Heart left ventricle (tissue), 13 donors: ENCODE results near the gene UPK3A.

Experiments
- CTCF ChIP-seq, 12 donors: fragments of 200-600 bp; sonication (generic) in 4 of 12; IDR thresholded peaks; one replicate each; pipeline versions ENCODE4 v1.5.0 to v1.8.0; 2018 to 2022; ENCODE audit warnings: antibody characterized with exemption in 12 of 12, mild to moderate bottlenecking in 5 of 12
- POLR2A ChIP-seq, 2 donors: fragments of 450-650 bp; IDR thresholded peaks; one replicate each; pipeline ENCODE4 v1.6.1; 2017; ENCODE audit warnings: antibody characterized with exemption in 2 of 2, mild to moderate bottlenecking in 2 of 2, moderate library complexity in 2 of 2
- donor health status: ischemic (EF 13 %, LVEDD 7.1; RV severe dilation, severe dysfunction).
- donor health status: DM: no; HTN: yes; CAD: no.
- donor health status: DM: no; HTN: no; CAD: no.
- donor health status: ischemic (EF 25% LVEDD 6.9; RV normal size, moderate dysfunction).
- donor health status: ischemic (EF 25% LVEDD 5.7; RV mildly dilated, moderate dysfunction).
- donor health status: ischemic (EF 35%, LVEDD 5.7; RV mildly dilated, moderate dysfunction).
- donor health status: nonischemic (EF 11% LVEDD 7.7; RV severe dilation, severe dysfunction).
- donor health status: DM: yes; HTN: yes; CAD: no.
- donor health status: PGD.
- donor health status: ischemic (EF 29% LVEDD 5.4; RV normal size, mild dysfunction).
- donor health status: nonischemic (EF 23%, LVEDD 6.1; RV moderate dilation, normal function).

GRCh38 chr22:45273452-45274075 lies 11.2 kb upstream of the UPK3A start:
- TF ChIP-seq CTCF (IDR thresholded peaks at IDR 0.05) (no peak), POLR2A (IDR thresholded peaks at IDR 0.05) (no peak)
